CD4-positive, alpha-beta T cell treated with Interferon alpha-2 for 1 hour (primary cell): Measurements from ENCODE around the gene ST6GAL1.
"Not testable (repeated sequence)": the region's sequence is repeated elsewhere in the genome, so short reads cannot be mapped to it uniquely, and the experiment has no call there.

Source experiments
- DNase-seq, 2 donors: peaks; one replicate each; pipeline ENCODE4 v3.0.0-alpha.2; 2020 to 2022

The ST6GAL1 gene

DNA sequence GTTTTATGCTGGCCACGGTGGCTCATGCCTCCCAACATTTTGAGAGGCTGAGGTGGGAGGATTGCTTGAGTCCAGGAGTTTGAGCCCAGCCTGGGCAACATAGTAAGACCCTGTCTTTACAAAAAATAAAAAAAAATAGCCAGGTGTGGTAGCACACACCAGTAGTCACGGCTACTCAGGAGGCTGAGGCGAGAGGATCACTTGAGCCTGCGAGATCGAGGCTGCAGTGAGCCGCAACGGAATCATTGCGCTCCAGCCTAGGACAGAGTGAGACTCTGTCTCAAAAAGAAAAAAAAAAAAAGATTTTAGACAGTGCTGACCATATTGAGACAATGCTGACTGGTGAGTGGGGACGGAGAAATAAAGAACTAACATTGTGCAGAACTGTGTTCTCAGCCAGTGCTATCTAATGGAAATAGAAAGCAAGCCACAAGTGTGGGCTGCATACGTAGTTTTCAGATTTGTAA is 67.2 kb downstream of the ST6GAL1 start:
- no peak for DNase-seq

DNA sequence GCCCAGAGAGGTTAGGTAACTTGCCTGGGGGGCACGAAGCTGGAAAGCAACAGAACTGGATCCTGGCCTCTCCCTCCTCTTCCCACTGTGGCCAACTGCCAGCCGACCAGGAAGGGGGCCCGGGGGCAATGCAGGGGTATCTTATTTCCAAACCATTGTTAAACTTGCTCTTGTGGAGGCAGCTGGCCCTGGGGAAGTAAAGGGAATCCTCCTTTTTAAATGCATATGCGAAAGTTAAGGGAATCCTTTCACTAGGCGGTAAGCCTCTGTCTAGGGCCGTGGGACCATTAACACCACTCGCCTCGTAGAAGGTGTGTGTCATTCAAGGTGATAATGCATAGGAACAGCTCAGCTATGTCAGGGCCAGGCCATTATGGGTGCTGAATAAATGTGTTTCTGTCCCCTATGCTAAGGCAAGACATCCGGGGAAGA is 68.6 kb downstream of the ST6GAL1 start:
- no peak for DNase-seq

DNA sequence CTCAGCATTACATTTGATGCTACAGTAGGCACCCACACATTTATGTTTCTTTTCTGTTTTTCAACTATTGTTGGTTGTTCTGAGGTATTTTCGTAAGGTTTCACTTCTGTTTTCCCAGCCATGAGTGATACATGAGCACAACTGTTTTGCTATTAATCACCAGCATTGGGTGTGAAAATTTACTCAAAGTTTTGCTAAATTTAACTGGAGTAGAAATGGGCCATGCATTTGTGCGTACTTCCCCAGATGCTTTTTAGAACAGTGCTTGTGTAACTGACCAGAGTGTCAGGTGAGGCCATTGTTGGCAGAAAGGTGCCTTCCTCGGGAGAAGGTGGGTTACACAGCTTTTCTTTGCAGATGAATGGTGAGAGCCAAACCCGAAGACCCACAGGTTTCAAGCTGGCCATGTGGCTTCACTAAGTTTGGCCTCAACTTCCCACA is 70.4 kb downstream of the ST6GAL1 start:
- peak; percentile 56 to 59 for DNase-seq

DNA sequence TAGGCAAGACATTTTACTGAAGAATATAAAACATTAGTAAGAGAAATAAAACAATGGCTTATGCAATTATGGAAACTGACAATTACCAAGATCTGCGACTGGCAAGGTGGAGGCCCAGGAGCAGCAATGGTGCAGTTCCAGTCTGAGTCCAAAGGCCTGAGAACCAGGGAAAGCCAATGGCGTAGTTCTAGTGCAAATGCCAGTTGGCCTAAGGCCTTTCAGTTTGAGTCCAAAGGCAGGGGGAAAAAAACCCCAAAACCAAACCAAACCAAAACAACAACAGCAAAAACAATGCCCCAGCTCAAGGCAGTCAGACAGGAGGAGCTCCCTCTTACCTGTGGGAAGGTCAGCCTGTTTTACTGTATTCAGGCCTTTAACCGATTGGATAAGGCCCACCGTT is 72.6 kb downstream of the ST6GAL1 start:
- no peak for DNase-seq

DNA sequence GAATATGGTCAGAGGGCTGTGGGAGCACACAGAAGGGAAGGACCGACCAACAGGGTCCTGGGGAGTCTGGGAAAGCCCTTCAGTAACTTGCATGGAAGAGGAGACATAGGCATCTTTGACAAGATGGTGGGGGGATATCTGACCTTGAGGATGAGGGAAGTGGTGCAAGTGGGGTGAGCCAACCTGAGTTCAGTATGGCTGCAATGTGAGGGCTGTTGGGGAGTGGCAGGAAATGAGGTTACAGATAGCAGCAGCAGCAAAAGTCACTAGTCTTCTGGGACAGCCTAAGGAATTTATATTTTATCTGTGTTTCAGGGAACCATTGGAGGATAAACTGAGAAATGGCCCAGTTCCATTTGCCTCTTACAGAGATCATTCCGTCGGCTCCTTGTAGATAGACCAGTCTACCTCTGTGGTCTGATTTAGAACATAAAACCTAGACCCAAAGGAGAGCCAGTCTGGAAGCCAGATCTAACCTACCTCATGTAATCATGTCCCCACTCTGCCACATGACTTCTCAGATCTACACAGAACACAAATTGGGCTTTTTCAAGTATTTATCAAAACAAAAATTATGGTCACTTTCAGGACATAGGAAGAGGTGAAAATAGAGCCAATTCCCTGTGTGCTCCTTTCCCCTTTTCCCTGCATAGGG is 75.6 kb downstream of the ST6GAL1 start:
- DNase-seq = peak in 1 of 2 donors; percentile 32

DNA sequence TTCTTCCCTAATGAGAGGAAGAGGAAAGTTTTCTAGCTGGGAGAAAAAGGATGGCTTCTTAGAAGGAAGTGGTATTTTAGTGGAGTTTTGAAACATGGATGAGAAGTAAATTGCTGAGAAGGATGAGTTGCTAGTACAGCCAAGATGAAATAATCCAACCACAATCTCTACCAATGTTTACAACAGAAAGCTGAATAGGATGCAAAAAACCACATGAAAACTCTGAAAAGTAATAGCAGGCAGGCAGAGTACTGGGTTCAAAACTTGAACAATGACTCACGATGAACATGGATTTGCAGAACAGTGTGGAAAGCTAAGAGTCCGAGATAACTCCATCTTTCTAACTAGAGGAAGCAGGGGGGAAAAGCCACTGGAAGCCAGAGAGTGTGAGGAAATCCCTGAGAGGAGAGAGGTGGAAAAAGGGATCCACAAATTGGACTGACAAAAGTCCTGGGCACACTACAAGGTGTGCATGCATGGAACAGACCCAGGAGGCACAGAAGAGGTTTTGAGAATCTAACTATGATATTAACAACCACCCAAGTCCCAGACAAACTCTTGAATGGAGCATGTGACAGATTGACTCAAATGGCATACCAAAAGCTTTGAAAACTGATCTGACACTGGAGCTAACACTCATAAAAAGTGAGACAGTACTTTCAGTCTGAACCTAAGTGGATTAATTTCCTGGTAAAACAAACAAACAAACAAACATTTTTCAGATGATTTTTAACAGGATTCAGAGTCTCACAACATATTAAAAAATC is 76.7 kb downstream of the ST6GAL1 start:
- peak in 1 of 2 donors; percentile 28 for DNase-seq

DNA sequence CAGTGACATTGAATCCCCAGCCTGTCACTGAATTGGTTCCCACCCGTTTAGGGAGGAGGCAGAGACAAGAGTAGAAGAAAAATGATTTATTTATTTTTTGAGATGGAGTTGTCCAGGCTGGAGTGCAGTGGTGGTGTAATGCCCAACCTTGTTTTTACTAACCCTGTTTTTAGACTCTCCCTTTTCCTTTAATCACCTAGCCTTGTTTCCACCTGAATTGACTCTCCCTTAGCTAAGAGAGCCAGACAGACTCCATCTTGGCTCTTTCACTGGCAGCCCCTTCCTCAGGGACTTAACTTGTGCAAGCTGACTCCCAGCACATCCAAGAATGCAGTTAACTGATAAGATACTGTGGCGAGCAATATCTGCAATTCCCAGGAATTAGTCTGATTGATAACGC is 80.1 kb downstream of the ST6GAL1 start:
- not testable (repeated sequence) for DNase-seq

DNA sequence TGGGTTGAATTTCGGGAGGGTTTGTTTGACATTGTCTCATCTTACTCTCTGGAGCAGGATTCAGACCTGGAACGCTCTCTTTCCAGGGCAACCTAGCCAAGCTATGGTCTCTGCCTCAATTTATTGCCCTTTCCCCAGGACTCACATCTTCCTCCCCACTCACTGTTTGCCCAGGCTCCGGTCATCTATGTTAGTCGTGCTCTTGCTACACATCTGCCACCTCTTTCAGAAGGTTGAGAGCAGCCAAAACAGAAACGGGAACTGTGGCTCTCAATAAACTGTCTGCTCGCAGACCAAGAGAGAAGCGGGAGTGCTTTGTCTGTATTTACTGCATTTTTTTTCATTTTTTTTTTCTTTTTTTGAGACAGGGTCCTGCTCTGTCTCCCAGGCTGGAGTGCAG is 81.6 kb downstream of the ST6GAL1 start:
- DNase-seq = no peak

DNA sequence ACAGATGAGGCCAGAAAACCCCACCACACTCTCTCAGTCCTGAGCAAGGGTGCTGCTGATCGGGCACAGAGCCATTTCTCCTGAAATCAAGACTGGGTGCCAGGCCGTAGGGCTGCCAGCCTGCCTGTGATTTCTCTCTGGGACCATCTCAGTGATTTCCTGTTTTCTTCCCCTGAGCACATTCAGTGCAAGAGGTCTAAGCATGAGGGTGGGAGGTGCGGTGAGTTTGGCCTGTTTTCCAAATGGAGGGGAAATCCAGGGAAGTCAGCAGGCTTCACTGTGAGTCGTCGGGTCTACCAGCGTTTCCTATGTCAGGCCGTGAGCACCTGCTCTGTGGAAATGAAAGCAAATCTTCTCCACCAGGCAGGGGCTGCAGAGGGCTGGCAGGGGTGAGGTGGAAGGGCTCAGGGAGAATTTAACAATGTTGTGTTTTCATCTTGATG is 82.3 kb downstream of the ST6GAL1 start:
- peak; percentile 52 to 57 for DNase-seq

DNA sequence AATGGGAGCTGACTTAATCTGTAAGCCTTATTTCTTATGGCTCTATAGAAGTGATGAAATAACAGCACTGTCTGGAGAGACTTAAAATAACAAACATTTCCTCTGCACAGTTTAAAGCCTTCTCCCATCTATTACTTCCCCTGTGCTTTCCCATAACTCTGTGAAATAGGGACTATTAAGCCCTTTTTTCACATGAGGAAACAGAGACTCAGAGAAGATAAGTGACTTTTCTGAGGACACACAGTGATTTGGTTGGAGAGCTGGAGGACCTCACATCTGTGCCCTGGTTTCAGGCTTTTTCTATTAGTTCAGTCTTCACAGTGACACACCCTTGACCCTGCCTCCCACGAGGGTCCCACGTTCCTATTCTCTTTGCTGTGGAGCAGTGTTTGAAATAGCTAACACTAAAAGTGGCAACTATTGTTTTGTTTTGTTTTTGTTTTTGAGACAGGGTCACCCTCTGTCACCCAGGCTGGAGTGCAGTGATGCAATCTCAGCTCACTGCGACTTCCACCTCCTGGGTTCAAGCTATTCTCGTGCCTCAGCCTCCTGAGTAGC is 82.9 kb downstream of the ST6GAL1 start:
- DNase-seq = no peak

DNA sequence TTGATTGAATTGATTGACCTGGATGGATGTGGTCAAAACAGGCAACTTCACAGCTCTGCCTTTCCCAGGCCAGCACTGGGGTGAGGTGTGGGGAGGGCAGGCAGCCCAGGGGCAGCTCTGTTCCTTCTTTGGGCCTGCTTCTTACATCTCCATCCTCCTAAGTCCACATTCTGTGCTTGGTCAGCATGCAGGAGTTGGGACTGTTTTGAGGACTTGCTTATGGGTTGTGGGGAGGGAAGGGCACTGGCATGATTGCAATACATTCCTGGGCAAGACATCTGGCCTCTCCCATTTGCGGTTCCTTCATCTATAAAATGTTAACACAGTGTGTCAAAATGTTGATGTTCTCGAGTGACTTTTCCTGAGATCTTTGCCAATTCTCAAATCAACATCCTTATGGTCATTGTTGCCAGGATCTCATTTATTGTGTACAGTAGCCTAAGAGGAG is 84.1 kb downstream of the ST6GAL1 start:
- DNase-seq = no peak

DNA sequence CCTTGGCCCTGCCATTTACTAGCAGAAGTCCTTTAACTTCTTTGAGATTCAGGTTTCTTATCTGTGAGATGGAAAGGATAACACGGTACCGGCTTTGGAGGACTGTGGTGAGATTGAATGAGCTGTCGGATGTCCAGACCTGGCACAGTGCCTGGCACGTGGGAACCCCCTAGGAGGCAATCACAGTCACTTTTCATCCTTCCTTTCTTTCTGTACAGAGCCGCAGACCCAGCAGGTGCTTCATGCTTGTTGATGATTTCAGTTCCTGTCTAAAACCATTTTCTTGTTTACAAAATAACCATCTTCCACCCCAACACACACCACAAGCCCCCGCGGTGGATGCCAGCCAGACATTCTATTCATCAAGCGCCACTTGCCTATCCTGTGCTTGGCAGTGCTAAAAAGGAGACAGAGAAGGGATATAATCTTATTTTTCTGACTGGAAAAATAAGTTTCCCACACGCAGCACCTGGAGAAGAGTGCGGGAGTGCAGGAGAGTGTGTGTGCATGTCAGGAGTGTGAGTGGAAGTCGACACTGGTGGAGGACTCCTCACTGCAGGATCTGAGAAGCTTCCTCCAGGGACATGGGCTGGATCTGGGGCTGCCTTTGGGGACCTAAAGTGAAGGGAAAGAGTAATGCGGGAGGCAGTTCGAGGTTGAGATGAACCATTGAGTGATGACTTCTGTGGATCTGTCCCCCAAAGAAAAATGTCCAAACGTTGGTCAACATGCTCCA is 85.7 kb downstream of the ST6GAL1 start:
- DNase-seq = peak in 1 of 2 donors; percentile 60

DNA sequence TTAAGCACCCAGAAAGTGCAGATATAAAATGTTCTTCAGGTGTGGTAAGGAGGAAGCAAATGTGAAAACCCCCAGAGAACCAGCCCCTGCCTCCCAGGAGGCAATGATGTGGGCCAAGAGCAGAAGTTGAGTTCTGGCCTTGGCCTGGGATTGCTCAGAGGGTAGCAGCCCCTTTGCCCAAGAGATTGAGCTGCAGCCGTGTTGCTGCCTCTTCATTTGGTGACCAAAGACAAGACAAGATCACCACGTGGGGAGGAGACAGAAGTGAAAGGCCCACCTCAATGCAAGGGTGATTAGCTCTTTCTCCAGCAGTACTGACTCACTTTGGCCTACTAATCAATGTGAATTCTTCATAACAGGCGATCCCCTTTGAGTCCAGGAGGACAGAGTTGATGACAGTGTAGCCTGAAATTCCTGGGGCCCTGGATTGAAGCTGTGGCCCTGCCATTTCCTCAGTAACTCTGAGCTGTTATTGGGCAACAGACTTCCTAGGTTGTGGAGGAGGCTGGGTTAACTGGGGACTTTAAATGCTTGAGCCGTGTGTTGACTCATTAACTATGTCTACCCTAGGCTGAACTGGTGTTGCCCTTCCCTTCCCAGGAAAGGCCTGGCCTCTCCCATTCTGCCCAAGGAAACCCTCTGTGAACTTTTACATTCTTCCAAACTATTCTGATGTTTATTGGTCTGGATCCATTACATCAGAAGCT is 86.5 kb downstream of the ST6GAL1 start:
- DNase-seq = no peak

DNA sequence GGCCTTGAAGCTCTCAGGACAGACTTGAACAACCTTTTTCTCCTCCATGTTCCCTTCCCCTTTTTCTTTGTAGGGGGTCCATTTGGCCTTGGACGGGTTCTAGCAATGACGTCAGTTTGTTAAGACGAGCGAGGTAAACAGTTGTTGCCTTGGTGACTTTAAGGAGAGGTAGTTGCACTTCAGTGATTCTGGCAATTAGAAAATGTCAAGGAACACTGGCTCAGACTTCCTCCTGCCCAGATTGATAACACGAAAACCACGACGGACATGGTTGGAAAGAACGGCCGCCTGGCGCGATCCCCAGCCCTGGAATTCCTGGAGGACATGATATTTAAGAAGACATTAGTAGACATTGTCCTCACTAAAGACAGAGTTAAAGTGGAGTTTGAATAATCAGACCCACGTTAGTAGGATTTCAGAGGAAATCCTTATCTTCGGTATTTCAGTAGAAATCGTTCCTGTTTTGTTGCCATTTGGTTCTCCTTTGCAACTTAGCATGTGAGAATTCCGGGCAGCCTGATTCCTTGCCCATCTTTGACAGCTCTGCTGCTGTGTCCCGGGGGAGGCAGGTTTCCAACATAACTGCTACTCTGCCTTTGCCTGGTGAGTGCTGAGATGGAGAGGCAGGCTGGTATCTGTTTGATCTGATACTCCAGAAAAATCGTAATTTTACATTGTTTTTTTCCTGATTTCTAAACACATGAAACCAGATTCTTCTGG is 87.3 kb downstream of the ST6GAL1 start:
- no peak for DNase-seq

DNA sequence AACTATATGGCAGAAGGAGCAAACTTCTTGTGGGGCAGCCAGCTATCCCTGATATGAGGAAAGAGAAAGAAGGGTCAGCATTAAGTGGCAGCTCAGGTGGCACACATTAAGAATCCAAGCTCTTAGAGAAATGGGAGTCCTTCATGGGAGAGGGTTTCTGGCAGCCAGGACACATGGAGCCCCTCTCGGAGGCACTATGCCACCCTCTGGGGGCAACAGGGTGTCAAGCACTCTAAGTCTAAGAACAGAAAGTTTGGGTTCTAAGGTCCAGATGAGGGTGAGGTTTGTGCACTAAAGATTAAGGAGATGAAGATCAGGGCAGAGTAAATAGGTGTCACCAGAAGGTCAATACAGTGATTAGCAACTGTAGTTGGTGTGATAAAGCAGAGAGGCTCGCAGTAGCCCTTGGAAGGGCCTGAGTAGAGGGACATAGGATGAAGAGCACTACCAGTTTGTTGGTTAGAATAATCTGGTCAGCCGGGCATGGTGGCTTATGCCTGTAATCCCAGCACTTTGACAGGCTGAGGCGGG is 89.3 kb downstream of the ST6GAL1 start:
- no peak for DNase-seq

DNA sequence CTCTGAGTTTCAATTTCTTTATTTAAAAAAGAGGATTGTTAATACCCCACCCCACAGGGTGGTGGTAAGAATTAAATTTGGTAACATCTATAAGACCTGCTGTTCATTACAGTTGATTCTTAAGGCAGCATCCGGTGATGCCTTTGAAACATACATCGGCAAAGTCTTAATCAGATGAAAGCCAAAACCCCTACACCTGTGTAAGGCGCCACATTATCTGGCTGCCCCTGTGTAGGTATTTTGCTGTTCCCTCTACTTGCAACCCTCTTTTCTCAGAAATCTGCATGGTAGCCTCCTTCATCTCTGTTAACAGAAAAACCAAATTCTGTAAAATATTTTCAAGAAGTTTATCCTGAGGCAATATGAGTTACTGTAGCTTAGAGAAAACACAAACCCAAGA is 90.0 kb downstream of the ST6GAL1 start:
- DNase-seq = peak in 1 of 2 donors; percentile 56

DNA sequence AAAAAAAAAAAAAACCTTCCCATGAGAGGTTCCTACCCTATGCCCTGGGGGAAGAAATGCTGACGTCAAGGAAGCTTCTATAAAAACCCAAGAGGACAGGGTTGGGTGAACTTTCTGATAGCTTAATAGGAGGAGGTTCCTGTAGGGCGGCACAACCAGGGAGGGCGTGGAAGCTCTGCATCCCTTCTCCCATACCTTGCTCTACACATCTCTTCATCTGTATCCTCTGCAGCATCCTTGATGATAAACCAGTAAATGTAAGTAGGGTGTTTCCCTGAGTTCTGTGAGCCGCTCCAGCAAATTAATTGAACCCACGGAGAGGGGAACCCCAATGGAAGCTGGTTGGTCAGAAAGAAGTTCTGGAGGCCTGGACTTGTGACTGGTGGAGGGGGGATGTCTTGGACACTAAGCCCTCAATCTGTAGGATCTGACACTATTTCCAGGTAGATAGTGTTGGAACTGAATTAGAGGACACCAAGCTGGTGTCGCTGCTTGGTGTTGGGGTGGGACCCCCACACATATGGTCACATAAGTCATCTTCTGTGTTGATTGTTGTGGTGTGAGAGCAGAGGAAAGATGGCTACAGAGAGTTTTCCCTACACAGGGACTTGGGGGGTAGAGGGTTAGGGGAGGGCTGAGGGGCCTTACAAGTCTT is 91.5 kb downstream of the ST6GAL1 start:
- DNase-seq = peak in 1 of 2 donors; percentile 60

DNA sequence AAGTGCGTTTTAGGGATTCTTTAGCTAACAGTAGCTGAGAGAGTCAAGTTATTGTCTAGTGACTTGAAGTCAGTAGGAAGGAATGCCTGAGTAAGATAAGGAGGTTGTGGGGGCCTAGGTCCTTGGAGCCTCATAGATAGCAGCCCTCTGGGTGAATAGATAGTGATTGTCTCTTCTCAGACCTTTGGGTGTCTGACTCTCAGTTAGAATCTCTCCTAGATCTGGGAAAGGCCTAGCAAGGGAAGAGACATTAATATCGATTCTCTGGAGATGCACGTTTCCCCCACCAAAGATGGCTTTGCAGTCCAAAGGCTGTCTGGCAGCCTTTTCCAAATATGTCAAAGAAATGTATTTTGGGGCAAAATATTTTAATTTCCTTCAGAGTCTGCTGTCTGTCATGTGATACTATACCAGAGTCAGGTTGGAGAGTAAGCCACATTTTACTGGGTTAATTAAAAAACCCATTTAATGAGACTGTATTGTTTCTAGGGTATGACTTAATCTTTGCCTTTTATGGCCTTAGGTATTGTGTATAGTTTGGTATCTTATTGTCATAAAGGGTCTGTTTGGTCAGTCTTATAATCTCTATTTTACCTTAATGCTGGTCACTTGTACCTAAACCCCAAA is 92.2 kb downstream of the ST6GAL1 start:
- DNase-seq = no peak

DNA sequence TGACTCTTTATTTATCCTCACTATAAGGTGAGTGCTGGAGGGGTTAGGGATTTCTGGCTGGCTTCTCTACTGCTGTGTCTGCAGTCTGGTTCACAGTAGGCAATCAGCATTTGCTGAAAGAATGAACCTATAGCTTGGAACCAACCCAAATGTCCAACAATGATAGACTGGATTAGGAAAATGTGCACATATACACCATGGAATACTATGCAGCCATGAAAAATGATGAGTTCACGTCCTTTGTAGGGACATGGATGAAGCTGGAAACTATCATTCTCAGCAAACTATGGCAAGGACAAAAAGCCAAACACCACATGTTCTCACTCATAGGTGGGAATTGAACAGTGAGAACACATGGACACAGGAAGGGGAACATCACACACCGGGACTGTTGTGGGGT is 93.0 kb downstream of the ST6GAL1 start:
- not testable (repeated sequence) for DNase-seq

DNA sequence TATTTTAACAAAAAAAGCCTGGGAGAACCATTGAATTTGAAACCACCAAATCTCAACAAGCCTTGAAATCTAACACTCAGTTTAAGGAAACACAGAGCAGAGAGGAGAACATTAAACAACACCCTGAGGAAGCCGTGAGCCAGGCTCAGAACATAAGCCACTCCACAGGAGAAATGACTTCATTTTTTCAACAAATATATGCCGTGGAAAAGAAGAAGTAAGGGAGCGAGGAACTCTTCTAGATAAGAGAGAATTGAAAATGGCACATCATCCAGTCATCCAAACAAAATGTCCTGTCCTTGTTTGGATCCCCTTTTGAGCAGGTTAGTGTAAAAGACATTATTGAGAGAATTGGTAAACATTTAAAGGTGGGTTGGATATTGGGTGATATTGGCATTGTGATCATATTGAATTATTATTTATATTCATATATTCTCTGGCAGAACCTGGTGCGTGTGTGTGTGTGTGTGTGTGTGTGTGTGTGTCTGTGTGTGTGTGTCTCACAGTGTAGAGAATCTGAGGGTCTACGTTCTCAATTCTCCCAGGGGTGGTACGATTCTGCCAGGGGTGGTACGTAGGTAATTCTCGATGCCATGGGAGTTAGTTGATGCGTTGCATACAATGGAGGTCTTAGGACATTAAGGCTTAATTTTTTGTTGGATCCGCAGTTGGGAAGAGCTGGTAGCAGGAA is 94.4 kb downstream of the ST6GAL1 start:
- no peak for DNase-seq
